Activated CD4-positive, alpha-beta T cell treated with anti-CD3 and anti-CD28 coated beads, Interleukin-2, amount 10 ng/mL, durations not matched to agents 7 days and 5 days (primary cell): ENCODE data around the gene S1PR5. TPM values are rescaled to one million over a fixed set of nuclear protein-coding genes. Genes with fewer than 3 reads are reported as not detected.
"Not testable (repeated sequence)": the region's sequence is repeated elsewhere in the genome, so short reads cannot be mapped to it uniquely, and the experiment has no call there.

ENCODE experiments used
- CTCF ChIA-PET: fragments of 350-600 bp; sonication (Branson Sonifier 250); formaldehyde crosslinking; loops from one replicate; lab custom pipeline; 2021; ENCODE audit warnings: antibody characterized with exemption; lab: Charles Lee
- POLR2A ChIA-PET: fragments of 350-600 bp; sonication (Branson Sonifier 250); formaldehyde crosslinking; loops from one replicate; lab custom pipeline; 2021; ENCODE audit warnings: antibody characterized with exemption; lab: Charles Lee
- DNase-seq: peaks from one replicate; pipeline ENCODE4 v3.0.0-alpha.2; 2020
- H3K27ac Mint-ChIP-seq: one replicate; pipeline ENCODE4 v1.8.0; 2021; ENCODE audit warnings: mild to moderate bottlenecking, moderate library complexity, mixed read lengths
- H3K27me3 Mint-ChIP-seq: one replicate; pipeline ENCODE4 v1.8.0; 2021; ENCODE audit warnings: mixed read lengths
- H3K36me3 Mint-ChIP-seq: one replicate; pipeline ENCODE4 v1.8.0; 2021; ENCODE audit warnings: low read depth, mixed read lengths
- H3K4me1 Mint-ChIP-seq: one replicate; pipeline ENCODE4 v1.8.0; 2021; ENCODE audit warnings: mixed read lengths
- H3K4me3 Mint-ChIP-seq: one replicate; pipeline ENCODE4 v1.8.0; 2021; ENCODE audit warnings: mild to moderate bottlenecking, moderate library complexity, mixed read lengths
- H3K9me3 Mint-ChIP-seq: one replicate; pipeline ENCODE4 v1.8.0; 2021; ENCODE audit warnings: mixed read lengths
- total RNA-seq, 2 experiments: library from RNA; stranded (reverse); gene quantifications; one replicate each; pipeline ENCODE4 v1.2.3, GENCODE V29; 2021

Gene S1PR5
- total RNA-seq, 2 experiments from 2014 or later, result not detected

GRCh38 chr19:10543059-10543419 is 25.8 kb upstream of the S1PR5 start:
- Mint-ChIP-seq H3K9me3 (no peaks in the 10 kb centered on the region), H3K27ac (peak overlapping the region; percentile 60), H3K4me1 (peaks cover 19% of the 10 kb centered on the region), H3K4me3 (peak overlapping the region; percentile 71), H3K27me3 (peaks cover 18% of the 10 kb centered on the region), H3K36me3 (peaks cover 8% of the 10 kb centered on the region)
- POLR2A ChIA-PET, result no interaction called here
- DNase-seq, result no peak
- CTCF ChIA-PET, result interaction anchor here (0.6 to 2.2 kb wide), 7 partner anchors 10 to 322 kb away, joined by 3 to 14 read pairs (median 5); no protein-coding TSS in a partner anchor

GRCh38 chr19:10539016-10539415 is 21.8 kb upstream of the S1PR5 start:
- H3K4me1 Mint-ChIP-seq, H3K36me3 Mint-ChIP-seq, CTCF ChIA-PET, H3K4me3 Mint-ChIP-seq, POLR2A ChIA-PET, H3K9me3 Mint-ChIP-seq, H3K27ac Mint-ChIP-seq, DNase-seq: not testable (repeated sequence)
- H3K27me3 Mint-ChIP-seq, result peaks cover 25% of the 10 kb centered on the region

- ChIA-PET POLR2A (no interaction called here), CTCF (interaction anchor here (0.6 to 1.7 kb wide), 4 partner anchors 9 to 158 kb away, joined by 3 to 4 read pairs (median 4); no protein-coding TSS in a partner anchor)
- Mint-ChIP-seq H3K4me3 (no peak overlapping the region), H3K27ac (no peak overlapping the region), H3K36me3 (no peaks in the 10 kb centered on the region), H3K4me1 (peaks cover 6% of the 10 kb centered on the region), H3K9me3 (no peaks in the 10 kb centered on the region), H3K27me3 (peaks cover 30% of the 10 kb centered on the region)
- no peak for DNase-seq
Measured at GRCh38 chr19:10538204-10538983, 21.1 kb upstream of the S1PR5 start.

- Mint-ChIP-seq H3K4me3 (no peak overlapping the region), H3K27ac (no peak overlapping the region), H3K9me3 (peaks cover 1% of the 10 kb centered on the region), H3K4me1 (peaks cover 3% of the 10 kb centered on the region), H3K27me3 (peaks cover 32% of the 10 kb centered on the region), H3K36me3 (no peaks in the 10 kb centered on the region)
- no peak for DNase-seq
- POLR2A ChIA-PET, result interaction anchor here (0.7 kb wide), 1 partner anchor 166 kb away, joined by 3 read pairs; no protein-coding TSS in a partner anchor
- CTCF ChIA-PET, result interaction anchor here (0.6 to 1.7 kb wide), 4 partner anchors 10 to 159 kb away, joined by 3 to 4 read pairs (median 4); no protein-coding TSS in a partner anchor
Measured at GRCh38 chr19:10537668-10538067, 20.4 kb upstream of the S1PR5 start.

- H3K4me1 Mint-ChIP-seq, result peaks cover 3% of the 10 kb centered on the region
- peaks cover 35% of the 10 kb centered on the region for H3K27me3 Mint-ChIP-seq
- CTCF ChIA-PET, result interaction anchor here (1.0 to 1.5 kb wide), 3 partner anchors 16 to 76 kb away, joined by 3 to 4 read pairs (median 3); no protein-coding TSS in a partner anchor
- H3K9me3 Mint-ChIP-seq, result peaks cover 2% of the 10 kb centered on the region
- no peak overlapping the region for H3K27ac Mint-ChIP-seq
- no peak for DNase-seq
- POLR2A ChIA-PET, result no interaction called here
- no peak overlapping the region for H3K4me3 Mint-ChIP-seq
- H3K36me3 Mint-ChIP-seq, result no peaks in the 10 kb centered on the region
Measured at GRCh38 chr19:10535613-10536012, 18.4 kb upstream of the S1PR5 start.

- Mint-ChIP-seq H3K36me3 (no peaks in the 10 kb centered on the region), H3K27me3 (peaks cover 25% of the 10 kb centered on the region), H3K27ac (no peak overlapping the region), H3K9me3 (peaks cover 2% of the 10 kb centered on the region), H3K4me1 (peaks cover under 1% of the 10 kb centered on the region), H3K4me3 (no peak overlapping the region)
- no peak for DNase-seq
- CTCF ChIA-PET, result interaction anchor here (0.7 to 1.5 kb wide), 3 partner anchors 17 to 28 kb away, joined by 3 to 7 read pairs (median 3); partner anchors contain the start of gene S1PR5
- POLR2A ChIA-PET, result no interaction called here
Measured at GRCh38 chr19:10533646-10534386, 16.6 kb upstream of the S1PR5 start.

GRCh38 chr19:10532457-10532856 is 15.2 kb upstream of the S1PR5 start:
- H3K27me3 Mint-ChIP-seq, result peaks cover 16% of the 10 kb centered on the region
- peaks cover 2% of the 10 kb centered on the region for H3K9me3 Mint-ChIP-seq
- POLR2A ChIA-PET, result no interaction called here
- no peak overlapping the region for H3K27ac Mint-ChIP-seq
- H3K4me3 Mint-ChIP-seq, result no peak overlapping the region
- CTCF ChIA-PET, result no interaction called here
- no peaks in the 10 kb centered on the region for H3K36me3 Mint-ChIP-seq
- H3K4me1 Mint-ChIP-seq, result no peaks in the 10 kb centered on the region
- no peak for DNase-seq

- H3K9me3 Mint-ChIP-seq, H3K27ac Mint-ChIP-seq, CTCF ChIA-PET, H3K4me1 Mint-ChIP-seq, H3K36me3 Mint-ChIP-seq, H3K27me3 Mint-ChIP-seq, H3K4me3 Mint-ChIP-seq, DNase-seq, POLR2A ChIA-PET: not testable (repeated sequence)
Measured at GRCh38 chr19:10526887-10527286, 9.6 kb upstream of the S1PR5 start.

GRCh38 chr19:10525636-10526035 is 8.4 kb upstream of the S1PR5 start:
- ChIA-PET POLR2A (interaction anchor here (0.6 kb wide), 1 partner anchor 137 kb away, joined by 3 read pairs; no protein-coding TSS in a partner anchor), CTCF (interaction anchor here (0.6 to 1.3 kb wide), 2 partner anchors 15 to 521 kb away, joined by 3 to 4 read pairs; no protein-coding TSS in a partner anchor)
- no peaks in the 10 kb centered on the region for H3K9me3 Mint-ChIP-seq
- H3K27ac Mint-ChIP-seq, result no peak overlapping the region
- DNase-seq, result no peak
- H3K36me3 Mint-ChIP-seq, result no peaks in the 10 kb centered on the region
- peaks cover 4% of the 10 kb centered on the region for H3K27me3 Mint-ChIP-seq
- no peak overlapping the region for H3K4me3 Mint-ChIP-seq
- no peaks in the 10 kb centered on the region for H3K4me1 Mint-ChIP-seq

GRCh38 chr19:10523135-10523636 is 5.9 kb upstream of the S1PR5 start:
- H3K4me3 Mint-ChIP-seq, result no peak overlapping the region
- DNase-seq, result no peak
- no peaks in the 10 kb centered on the region for H3K9me3 Mint-ChIP-seq
- peaks cover 24% of the 10 kb centered on the region for H3K27me3 Mint-ChIP-seq
- CTCF ChIA-PET, result interaction anchor here (0.6 kb wide), 1 partner anchor 607 kb away, joined by 4 read pairs; no protein-coding TSS in a partner anchor
- no peaks in the 10 kb centered on the region for H3K36me3 Mint-ChIP-seq
- no peak overlapping the region for H3K27ac Mint-ChIP-seq
- POLR2A ChIA-PET, result no interaction called here
- peaks cover 14% of the 10 kb centered on the region for H3K4me1 Mint-ChIP-seq

- ChIA-PET CTCF (interaction anchor here (1.9 kb wide), 1 partner anchor 196 kb away, joined by 4 read pairs; the partner anchor contains the start of gene DNM2), POLR2A (no interaction called here)
- Mint-ChIP-seq H3K27ac (no peak overlapping the region), H3K9me3 (no peaks in the 10 kb centered on the region), H3K4me1 (peaks cover 21% of the 10 kb centered on the region), H3K36me3 (no peaks in the 10 kb centered on the region), H3K4me3 (no peak overlapping the region), H3K27me3 (peaks cover 31% of the 10 kb centered on the region)
- no peak for DNase-seq
Measured at GRCh38 chr19:10521461-10522171, 4.4 kb upstream of the S1PR5 start.
